Natural killer cell treated with Interleukin-12 subunit alpha and Interleukin-12 subunit beta and Interleukin-15 and Interleukin-18, amount 100 ng/mL, for 72 hours (primary cell): ENCODE data around the gene PRKCB. TPM values are rescaled to one million over a fixed set of nuclear protein-coding genes. Genes with fewer than 3 reads are reported as not detected.

Source experiments
- ATAC-seq, 2 donors: fragments of 150-1000 bp; cut with Tn5 transposase in 1 of 2; sonication (Bioruptor Pico), chemical (Tn5 transposase) in 1 of 2; 2 replicates each; pipeline ENCODE4 v1.10.0; 2021
- DNase-seq: peaks from one replicate; pipeline ENCODE4 v3.0.0; 2022; ENCODE audit warnings: low spot score
- H3K27ac Mint-ChIP-seq, 2 donors: 1 replicate in 1 of 2; 2 replicates in 1 of 2; pipeline ENCODE4 v1.8.0; 2022; ENCODE audit warnings: mixed read lengths in 2 of 2, mild to moderate bottlenecking in 1 of 2, moderate library complexity in 1 of 2
- H3K27me3 Mint-ChIP-seq, 2 donors: 1 replicate in 1 of 2; 2 replicates in 1 of 2; pipeline ENCODE4 v1.8.0; 2022; ENCODE audit warnings: mixed read lengths in 2 of 2
- H3K36me3 Mint-ChIP-seq: one replicate; pipeline ENCODE4 v1.8.0; 2022; ENCODE audit warnings: mixed read lengths
- H3K4me1 Mint-ChIP-seq, 2 donors: 1 replicate in 1 of 2; 2 replicates in 1 of 2; pipeline ENCODE4 v1.8.0; 2022; ENCODE audit warnings: low read depth in 2 of 2, mixed read lengths in 2 of 2, mild to moderate bottlenecking in 1 of 2
- H3K4me3 Mint-ChIP-seq: one replicate; pipeline ENCODE4 v1.8.0; 2022; ENCODE audit warnings: mixed read lengths
- H3K9me3 Mint-ChIP-seq: 2 replicates; pipeline ENCODE4 v1.8.0; 2022; ENCODE audit warnings: mixed read lengths
- total RNA-seq, 2 donors: library from RNA; stranded (reverse); gene quantifications; one replicate each; pipeline ENCODE4 v1.2.3, GENCODE V29; 2022

The PRKCB gene
- total RNA-seq, 2 donors from 2014 or later = 193 to 273 TPM

- DNase-seq (peak; percentile 82), ATAC-seq (peak; percentile 95 to 98)
- Mint-ChIP-seq H3K9me3 (no peaks in the 10 kb centered on the region), H3K4me3 (peak overlapping the region; percentile 23), H3K36me3 (peaks cover 4% of the 10 kb centered on the region), H3K27ac (no peak overlapping the region), H3K4me1 (peaks cover 23 to 24% of the 10 kb centered on the region in 2 donors), H3K27me3 (no peaks in the 10 kb centered on the region)
Measured at GRCh38 chr16:24041834-24042631, 206.2 kb downstream of the PRKCB start.

DNA sequence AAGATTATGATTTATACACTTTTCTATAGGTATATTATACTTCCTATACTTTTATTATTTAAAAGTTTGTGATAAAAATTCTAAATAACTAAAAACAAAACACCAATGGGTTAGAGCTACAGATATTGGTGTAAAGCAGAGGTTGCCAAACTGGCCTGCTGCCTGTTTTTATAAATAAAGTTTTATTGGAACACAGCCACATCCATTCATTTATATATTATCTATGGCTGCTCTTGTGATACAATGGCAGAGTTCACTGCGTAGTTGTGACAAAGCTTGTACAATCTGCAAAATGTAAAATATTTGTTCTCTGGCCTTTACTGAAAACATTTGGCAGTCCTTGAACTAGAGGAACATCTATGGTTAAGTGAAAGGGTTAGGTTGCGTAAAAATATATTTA is 208.7 kb downstream of the PRKCB start:
- DNase-seq (no peak), ATAC-seq (no peak)
- H3K27ac Mint-ChIP-seq = no peak overlapping the region
- H3K4me1 Mint-ChIP-seq = peaks cover 31 to 38% of the 10 kb centered on the region in 2 donors
- no peaks in the 10 kb centered on the region for H3K27me3 Mint-ChIP-seq
- peaks cover 5% of the 10 kb centered on the region for H3K36me3 Mint-ChIP-seq
- no peak overlapping the region for H3K4me3 Mint-ChIP-seq
- H3K9me3 Mint-ChIP-seq = no peaks in the 10 kb centered on the region

GRCh38 chr16:24045641-24046040 is 209.9 kb downstream of the PRKCB start:
- ATAC-seq = no peak
- Mint-ChIP-seq H3K4me1 (peaks cover 36 to 47% of the 10 kb centered on the region in 2 donors), H3K27me3 (no peaks in the 10 kb centered on the region), H3K4me3 (no peak overlapping the region), H3K27ac (no peak overlapping the region), H3K36me3 (peaks cover 9% of the 10 kb centered on the region), H3K9me3 (no peaks in the 10 kb centered on the region)
- DNase-seq = no peak

- Mint-ChIP-seq H3K27ac (peak overlapping the region in 1 of 2 donors; percentile 9), H3K36me3 (peaks cover 15% of the 10 kb centered on the region), H3K4me3 (no peak overlapping the region)
Measured at GRCh38 chr16:24046442-24046841, 210.7 kb downstream of the PRKCB start.

DNA sequence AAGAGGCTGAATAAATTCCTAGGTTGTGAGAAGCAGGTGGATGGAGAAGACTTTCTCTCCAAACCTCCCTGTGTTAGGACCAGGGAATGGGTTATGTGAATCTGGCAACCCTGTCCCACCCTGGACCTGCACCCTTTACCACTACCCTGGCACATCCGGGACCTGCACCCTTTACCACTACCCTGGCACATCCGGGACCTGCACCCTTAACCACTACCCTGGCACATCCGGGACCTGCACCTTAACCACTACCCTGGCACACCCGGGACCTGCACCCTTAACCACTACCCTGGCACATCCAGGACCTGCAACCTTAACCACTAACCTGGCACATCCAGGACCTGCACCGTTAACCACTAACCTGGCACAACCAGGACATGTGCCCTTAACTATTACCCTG is 213.3 kb downstream of the PRKCB start:
- DNase-seq (no peak), ATAC-seq (no peak)
- Mint-ChIP-seq H3K4me1 (peaks cover 39 to 50% of the 10 kb centered on the region in 2 donors), H3K27ac (peak overlapping the region; percentile 15 to 37), H3K9me3 (no peaks in the 10 kb centered on the region), H3K4me3 (no peak overlapping the region), H3K36me3 (peaks cover 15% of the 10 kb centered on the region), H3K27me3 (no peaks in the 10 kb centered on the region)

More at GRCh38 chr16:24046442-24046841, 210.7 kb downstream of the PRKCB start:
- H3K4me1 Mint-ChIP-seq = peaks cover 40 to 55% of the 10 kb centered on the region in 2 donors
- ATAC-seq = no peak
- DNase-seq = no peak
- no peaks in the 10 kb centered on the region for H3K9me3 Mint-ChIP-seq
- H3K27me3 Mint-ChIP-seq = no peaks in the 10 kb centered on the region

- DNase-seq (no peak), ATAC-seq (no peak)
- Mint-ChIP-seq H3K27ac (no peak overlapping the region), H3K9me3 (no peaks in the 10 kb centered on the region), H3K27me3 (no peaks in the 10 kb centered on the region), H3K4me1 (peaks cover 46 to 54% of the 10 kb centered on the region in 2 donors), H3K36me3 (peaks cover 15% of the 10 kb centered on the region), H3K4me3 (no peak overlapping the region)
Measured at GRCh38 chr16:24051125-24051524, 215.3 kb downstream of the PRKCB start.

DNA sequence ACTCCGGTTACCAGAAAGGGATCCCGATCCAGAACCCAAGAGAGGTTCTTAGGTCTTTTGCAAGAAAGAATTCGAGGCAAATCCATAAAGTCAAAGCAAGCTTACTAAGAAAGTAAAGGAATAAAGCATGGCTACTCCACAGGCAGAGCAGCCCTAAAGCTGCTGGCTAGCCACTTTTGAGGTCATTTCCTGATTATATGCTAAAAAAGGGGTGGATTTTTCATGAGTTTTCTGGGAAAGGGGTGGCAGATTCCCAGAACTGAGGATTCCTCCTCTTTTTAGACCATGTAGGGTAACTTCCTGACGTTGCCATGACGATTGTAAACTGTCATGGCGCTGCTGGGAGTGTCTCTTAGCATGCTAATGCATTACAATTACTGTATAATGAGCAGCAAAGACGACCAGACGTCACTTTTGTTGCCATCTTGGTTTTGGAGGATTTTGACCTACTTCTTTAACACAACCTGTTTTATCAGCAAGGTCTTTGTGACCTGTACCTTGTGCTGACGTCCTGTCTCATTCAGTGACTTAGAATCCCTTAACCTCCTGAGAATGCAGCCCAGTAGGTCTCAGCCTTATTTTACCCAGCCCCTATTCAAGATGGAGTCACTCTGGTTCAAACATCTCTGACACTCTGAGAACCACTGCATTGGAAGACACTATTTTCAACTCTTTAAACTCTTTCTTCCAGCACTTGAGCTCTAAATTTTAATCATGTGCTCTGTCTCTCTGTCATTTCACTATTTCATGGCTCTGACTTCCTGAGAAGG is 216.7 kb downstream of the PRKCB start:
- Mint-ChIP-seq H3K36me3 (peaks cover 15% of the 10 kb centered on the region), H3K9me3 (no peaks in the 10 kb centered on the region), H3K4me1 (peaks cover 50 to 53% of the 10 kb centered on the region in 2 donors)

GRCh38 chr16:24053099-24053946 is 217.5 kb downstream of the PRKCB start:
- no peak overlapping the region for H3K4me3 Mint-ChIP-seq
- DNase-seq (no peak), ATAC-seq (no peak)
- H3K27ac Mint-ChIP-seq = no peak overlapping the region
- H3K4me1 Mint-ChIP-seq = peaks cover 51 to 55% of the 10 kb centered on the region in 2 donors
- H3K36me3 Mint-ChIP-seq = peaks cover 15% of the 10 kb centered on the region
- H3K27me3 Mint-ChIP-seq = no peaks in the 10 kb centered on the region
- no peaks in the 10 kb centered on the region for H3K9me3 Mint-ChIP-seq

More for the DNA sequence above, 216.7 kb downstream of the PRKCB start:
- no peak for ATAC-seq
- no peak for DNase-seq
- H3K4me3 Mint-ChIP-seq = no peak overlapping the region
- no peak overlapping the region for H3K27ac Mint-ChIP-seq
- H3K27me3 Mint-ChIP-seq = no peaks in the 10 kb centered on the region

DNA sequence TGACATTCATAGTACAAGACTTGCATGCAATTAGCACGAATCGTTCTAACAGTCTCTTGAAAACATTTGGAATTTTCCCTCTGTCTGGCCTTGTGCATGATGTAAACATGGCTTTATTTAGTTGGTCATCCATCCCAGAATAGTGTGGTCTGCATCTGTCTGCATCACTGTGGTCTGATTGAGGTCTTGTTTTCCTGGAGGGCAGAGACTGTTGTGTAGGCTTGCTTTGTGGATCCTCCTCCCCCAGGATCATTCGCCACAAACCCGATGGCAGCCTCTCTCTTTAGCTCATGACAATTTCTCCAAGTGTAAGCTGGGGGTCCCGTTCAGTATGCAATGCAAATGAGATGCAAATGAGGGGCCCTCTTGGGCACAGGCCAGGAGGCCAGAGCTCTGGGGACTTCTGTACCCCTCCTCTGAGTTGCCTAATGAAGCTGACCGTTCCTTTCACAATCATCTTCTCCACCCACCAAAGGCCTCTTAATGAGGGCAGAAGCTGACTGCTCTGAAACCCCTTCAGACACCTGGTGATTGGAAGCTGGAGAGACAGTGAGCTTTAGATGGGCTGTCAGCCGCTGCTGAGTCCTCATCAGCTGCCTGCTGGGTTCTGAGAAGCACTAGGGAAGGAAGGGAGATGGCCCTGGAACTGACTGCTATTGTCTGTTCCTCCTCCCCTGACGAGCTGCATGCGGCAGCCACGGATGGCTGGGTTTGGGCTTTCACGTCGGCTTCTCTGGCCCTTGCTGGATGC is 219.1 kb downstream of the PRKCB start:
- Mint-ChIP-seq H3K27me3 (no peaks in the 10 kb centered on the region), H3K4me3 (no peak overlapping the region), H3K36me3 (peaks cover 10% of the 10 kb centered on the region), H3K9me3 (no peaks in the 10 kb centered on the region), H3K4me1 (peaks cover 50 to 51% of the 10 kb centered on the region in 2 donors), H3K27ac (no peak overlapping the region)
- ATAC-seq (no peak), DNase-seq (no peak)

- Mint-ChIP-seq H3K27ac (no peak overlapping the region), H3K9me3 (no peaks in the 10 kb centered on the region), H3K4me1 (peaks cover 26 to 27% of the 10 kb centered on the region in 2 donors), H3K27me3 (no peaks in the 10 kb centered on the region), H3K36me3 (peaks cover 5% of the 10 kb centered on the region), H3K4me3 (no peak overlapping the region)
- no peak for DNase-seq
- ATAC-seq = no peak
Measured at GRCh38 chr16:24062270-24062817, 226.6 kb downstream of the PRKCB start.

DNA sequence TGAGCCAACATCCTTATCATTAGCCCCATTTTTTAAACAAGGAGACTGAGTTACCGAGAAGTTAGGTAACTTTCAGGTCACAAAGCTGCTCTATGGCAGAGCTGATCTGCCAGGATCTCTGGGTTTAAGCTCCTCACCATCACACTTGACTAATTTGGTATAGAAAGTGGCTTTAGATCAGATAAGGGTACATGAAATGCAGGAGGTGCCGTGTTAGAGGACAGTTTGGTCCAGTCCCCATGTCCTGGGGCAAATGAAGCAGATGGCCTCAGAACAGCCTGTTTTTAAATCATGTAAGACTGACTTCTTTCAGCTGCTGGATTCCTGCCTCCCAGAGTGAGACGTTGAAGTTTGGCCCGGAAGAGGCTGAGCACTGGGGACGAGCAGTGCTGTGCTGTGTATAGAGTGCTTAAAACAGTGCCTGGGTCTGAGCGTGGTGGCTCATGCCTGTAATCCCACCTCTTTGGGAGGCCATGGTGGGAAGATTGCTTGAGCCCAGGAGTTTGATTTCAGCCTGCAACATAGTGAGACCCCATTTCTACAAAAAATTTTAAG is 233.3 kb downstream of the PRKCB start:
- H3K27ac Mint-ChIP-seq = no peak overlapping the region
- H3K4me3 Mint-ChIP-seq = no peak overlapping the region
- DNase-seq (no peak), ATAC-seq (no peak)
- peaks cover 24 to 37% of the 10 kb centered on the region in 2 donors for H3K4me1 Mint-ChIP-seq
- no peaks in the 10 kb centered on the region for H3K36me3 Mint-ChIP-seq
- no peaks in the 10 kb centered on the region for H3K27me3 Mint-ChIP-seq
- no peaks in the 10 kb centered on the region for H3K9me3 Mint-ChIP-seq

GRCh38 chr16:24070851-24071250 is 235.1 kb downstream of the PRKCB start:
- no peaks in the 10 kb centered on the region for H3K9me3 Mint-ChIP-seq
- H3K27me3 Mint-ChIP-seq = no peaks in the 10 kb centered on the region
- H3K4me3 Mint-ChIP-seq = no peak overlapping the region
- H3K4me1 Mint-ChIP-seq = peaks cover 36 to 47% of the 10 kb centered on the region in 2 donors
- DNase-seq (no peak), ATAC-seq (peak; percentile 57 to 67)
- peak overlapping the region in 1 of 2 donors; percentile 4 for H3K27ac Mint-ChIP-seq
- no peaks in the 10 kb centered on the region for H3K36me3 Mint-ChIP-seq
